ENCODE data around the gene COX19.
"Not testable (repeated sequence)": the region's sequence is repeated elsewhere in the genome, so short reads cannot be mapped to it uniquely, and the experiment has no call there.

The COX19 gene

DNA sequence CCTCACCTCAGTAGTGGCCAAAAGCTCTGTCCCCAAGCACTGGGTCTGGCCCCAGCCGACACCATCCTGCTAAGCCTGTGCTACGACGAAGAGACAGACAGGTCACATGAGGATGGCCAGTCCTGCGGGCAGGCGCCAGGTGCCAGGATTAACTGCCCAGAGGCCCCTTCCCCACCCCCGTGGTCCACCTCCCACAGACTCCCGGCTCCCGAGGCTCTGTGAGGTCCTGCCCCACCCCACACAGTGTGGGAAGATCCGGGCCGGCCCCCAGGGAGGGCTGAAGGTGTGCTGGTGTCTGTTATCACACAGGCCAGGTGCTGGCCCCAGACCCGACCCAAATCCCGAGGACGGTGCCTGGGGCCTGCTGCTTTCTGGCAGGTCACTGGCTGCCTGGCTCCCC is 34.9 kb upstream of the COX19 start:
- DNase-seq (ENCODE audit: low read depth): no peak
- TF ChIP-seq, protein P1, sequence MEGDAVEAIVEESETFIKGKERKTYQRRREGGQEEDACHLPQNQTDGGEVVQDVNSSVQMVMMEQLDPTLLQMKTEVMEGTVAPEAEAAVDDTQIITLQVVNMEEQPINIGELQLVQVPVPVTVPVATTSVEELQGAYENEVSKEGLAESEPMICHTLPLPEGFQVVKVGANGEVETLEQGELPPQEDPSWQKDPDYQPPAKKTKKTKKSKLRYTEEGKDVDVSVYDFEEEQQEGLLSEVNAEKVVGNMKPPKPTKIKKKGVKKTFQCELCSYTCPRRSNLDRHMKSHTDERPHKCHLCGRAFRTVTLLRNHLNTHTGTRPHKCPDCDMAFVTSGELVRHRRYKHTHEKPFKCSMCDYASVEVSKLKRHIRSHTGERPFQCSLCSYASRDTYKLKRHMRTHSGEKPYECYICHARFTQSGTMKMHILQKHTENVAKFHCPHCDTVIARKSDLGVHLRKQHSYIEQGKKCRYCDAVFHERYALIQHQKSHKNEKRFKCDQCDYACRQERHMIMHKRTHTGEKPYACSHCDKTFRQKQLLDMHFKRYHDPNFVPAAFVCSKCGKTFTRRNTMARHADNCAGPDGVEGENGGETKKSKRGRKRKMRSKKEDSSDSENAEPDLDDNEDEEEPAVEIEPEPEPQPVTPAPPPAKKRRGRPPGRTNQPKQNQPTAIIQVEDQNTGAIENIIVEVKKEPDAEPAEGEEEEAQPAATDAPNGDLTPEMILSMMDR (IDR thresholded peaks at IDR 0.05; ENCODE audit: control insufficient read depth, insufficient read depth, low read depth, low read length, missing control alignments): no peak
- H3K4me3 ChIP-seq (ENCODE audit: control insufficient read depth, low read depth, low read length): no peak overlapping the region

DNA sequence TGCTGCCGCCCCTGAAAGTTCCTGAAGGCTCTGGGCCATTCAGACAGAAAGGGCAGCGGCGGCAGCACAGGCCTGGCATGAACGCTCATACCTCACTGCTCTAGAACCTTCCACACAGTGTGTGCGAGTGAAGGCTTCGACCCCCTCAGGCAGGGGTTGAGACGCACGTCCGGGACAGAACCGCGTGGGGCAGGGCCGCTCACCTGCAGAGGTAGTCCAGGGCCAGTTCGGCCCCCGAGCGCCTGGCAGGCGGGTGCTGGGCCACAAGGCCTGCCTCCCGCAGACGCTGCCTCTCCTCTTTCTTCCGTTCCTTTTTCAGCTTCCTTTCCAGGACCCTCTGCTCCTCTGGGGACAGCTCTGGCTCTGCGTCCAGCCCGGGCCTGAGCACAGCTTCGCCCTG is 34.4 kb upstream of the COX19 start:
- no peak for DNase-seq (ENCODE audit: low read depth)
- TF ChIP-seq, protein P1 (IDR thresholded peaks at IDR 0.05; ENCODE audit: control insufficient read depth, insufficient read depth, low read depth, low read length, missing control alignments): no peak
- no peak overlapping the region for H3K4me3 ChIP-seq (ENCODE audit: control insufficient read depth, low read depth, low read length)

DNA sequence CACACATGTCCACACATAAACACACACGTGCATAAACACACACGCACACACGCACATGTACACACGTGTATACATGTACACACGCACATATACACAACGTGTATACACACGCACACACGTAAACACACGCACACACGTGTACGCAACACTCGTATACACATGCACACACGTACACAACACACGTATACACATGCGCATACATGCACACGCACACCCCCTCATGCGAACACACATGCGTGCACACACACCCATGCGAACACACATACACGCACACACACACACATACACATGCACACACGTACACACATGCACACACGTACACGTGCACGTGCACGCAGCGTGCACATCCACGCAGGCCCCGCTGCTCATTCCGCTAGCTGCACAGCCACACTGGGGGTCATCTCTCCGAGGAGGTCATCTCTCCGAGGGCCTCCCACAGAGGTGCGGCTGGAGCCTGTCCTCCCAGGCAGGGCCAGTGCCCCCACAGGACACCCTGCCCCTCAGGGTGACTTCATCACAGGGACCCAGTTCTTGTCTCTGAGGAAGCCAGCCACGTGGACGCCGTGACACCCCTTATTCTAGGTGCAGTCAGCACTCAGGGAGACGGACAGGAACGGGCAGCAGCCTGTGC is 33.5 kb upstream of the COX19 start:
- TF ChIP-seq, protein P1 (IDR thresholded peaks at IDR 0.05; ENCODE audit: control insufficient read depth, insufficient read depth, low read depth, low read length, missing control alignments): no peak
- no peak overlapping the region for H3K4me3 ChIP-seq (ENCODE audit: control insufficient read depth, low read depth, low read length)
- no peak for DNase-seq (ENCODE audit: low read depth)

DNA sequence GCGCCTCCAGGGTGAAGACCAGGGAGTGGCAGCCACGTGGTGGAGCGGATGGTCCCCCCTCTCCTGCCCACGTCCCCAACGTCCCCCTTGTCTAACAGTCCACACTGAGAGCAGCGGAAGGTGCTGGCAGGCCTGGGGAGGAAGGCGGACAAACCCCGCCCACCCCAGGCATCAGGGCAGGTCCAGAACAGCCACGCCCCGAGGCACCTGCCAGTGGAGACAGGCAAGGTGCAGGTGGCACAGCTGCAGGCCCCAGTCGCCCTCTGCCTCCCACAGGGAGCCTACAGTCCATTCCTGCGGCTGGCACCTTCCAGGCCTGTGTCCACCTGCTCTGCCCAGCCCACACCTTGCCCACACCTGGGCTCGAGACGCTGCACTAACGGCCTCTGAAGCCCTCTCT is 32.6 kb upstream of the COX19 start:
- no peak for DNase-seq (ENCODE audit: low read depth)
- TF ChIP-seq, protein P1 (IDR thresholded peaks at IDR 0.05; ENCODE audit: control insufficient read depth, insufficient read depth, low read depth, low read length, missing control alignments): no peak
- no peak overlapping the region for H3K4me3 ChIP-seq (ENCODE audit: control insufficient read depth, low read depth, low read length)

DNA sequence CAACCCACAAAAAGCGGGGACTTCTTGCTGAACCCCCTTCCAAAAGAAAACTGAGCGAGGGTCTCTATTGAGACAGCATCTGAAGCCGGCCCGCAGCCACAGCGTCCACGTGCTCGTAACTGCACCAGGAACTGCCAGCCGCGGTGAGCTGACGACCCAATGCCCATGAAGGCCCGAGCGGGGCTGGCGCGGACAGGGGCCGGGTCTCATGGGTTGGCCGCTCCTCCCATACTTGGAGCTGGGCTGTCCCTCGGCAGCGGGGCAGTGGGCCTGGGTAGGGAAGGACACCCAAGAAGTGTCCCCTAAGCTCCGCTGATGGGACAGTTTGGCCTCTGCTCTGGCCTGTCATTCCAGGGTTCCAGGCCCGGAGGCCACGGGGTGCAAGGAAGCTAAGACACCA is 30.0 kb upstream of the COX19 start:
- TF ChIP-seq, protein P1 (IDR thresholded peaks at IDR 0.05; ENCODE audit: control insufficient read depth, insufficient read depth, low read depth, low read length, missing control alignments): no peak

DNA sequence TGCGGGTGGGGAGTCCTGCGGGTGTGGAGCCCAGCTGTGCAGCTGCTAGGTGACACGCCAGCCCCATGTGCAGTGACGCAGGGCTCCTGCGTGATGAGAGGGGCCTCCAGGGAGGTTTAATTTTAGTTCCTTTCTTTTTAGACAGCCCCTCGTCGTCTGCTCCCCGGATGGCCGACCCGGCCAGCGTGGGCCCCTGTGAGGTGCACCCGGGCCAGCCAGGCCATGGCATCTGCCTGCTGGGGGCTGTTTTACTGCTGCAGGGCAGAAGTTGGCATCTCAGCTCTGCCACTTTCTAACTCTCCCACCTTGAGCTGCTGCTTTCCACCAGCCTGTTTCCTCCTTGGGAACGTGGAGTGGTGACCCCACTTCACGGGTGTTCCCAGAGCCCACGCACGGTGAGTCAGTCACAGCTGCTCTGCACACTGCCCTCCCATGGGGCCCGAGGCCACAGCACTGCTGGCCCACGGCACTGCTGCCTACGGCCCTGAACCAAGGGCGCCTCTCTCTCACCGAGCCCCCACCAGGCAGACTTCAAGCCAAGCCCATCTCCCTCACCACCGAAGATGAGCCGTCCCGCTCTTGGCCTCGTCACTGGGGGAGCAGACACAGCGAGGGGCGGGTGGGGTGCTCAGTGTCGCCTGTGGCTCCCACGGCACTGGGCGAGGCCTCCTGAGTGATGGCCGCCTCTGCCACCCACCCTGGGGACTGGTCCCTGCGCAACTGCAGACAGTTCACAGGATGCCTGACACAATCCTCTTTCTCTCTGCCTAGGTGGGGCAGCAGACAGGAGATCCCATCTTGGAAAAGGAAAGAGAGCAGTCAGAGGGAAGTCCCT is 28.9 kb upstream of the COX19 start:
- no peak overlapping the region for H3K4me3 ChIP-seq (ENCODE audit: control insufficient read depth, low read depth, low read length)
- TF ChIP-seq, protein P1 (IDR thresholded peaks at IDR 0.05; ENCODE audit: control insufficient read depth, insufficient read depth, low read depth, low read length, missing control alignments): no peak
- DNase-seq (ENCODE audit: low read depth): no peak

More for the DNA sequence above, 30.0 kb upstream of the COX19 start:
- H3K4me3 ChIP-seq (ENCODE audit: control insufficient read depth, low read depth, low read length): no peak overlapping the region
- no peak for DNase-seq (ENCODE audit: low read depth)

DNA sequence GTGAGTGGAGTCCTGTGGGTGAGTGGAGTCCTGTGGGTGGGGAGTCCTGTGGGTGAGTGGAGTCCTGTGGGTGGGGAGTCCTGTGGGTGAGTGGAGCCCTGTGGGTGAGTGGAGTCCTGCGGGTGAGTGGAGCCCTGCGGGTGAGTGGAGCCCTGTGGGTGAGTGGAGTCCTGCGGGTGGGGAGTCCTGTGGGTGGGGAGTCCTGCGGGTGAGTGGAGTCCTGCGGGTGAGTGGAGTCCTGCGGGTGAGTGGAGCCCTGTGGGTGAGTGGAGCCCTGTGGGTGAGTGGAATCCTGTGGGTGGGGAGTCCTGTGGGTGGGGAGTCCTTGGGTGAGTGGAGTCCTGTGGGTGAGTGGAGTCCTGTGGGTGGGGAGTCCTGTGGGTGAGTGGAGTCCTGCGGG is 27.1 kb upstream of the COX19 start:
- not testable (repeated sequence) for DNase-seq (ENCODE audit: low read depth); H3K4me3 ChIP-seq (ENCODE audit: control insufficient read depth, low read depth, low read length)

DNA sequence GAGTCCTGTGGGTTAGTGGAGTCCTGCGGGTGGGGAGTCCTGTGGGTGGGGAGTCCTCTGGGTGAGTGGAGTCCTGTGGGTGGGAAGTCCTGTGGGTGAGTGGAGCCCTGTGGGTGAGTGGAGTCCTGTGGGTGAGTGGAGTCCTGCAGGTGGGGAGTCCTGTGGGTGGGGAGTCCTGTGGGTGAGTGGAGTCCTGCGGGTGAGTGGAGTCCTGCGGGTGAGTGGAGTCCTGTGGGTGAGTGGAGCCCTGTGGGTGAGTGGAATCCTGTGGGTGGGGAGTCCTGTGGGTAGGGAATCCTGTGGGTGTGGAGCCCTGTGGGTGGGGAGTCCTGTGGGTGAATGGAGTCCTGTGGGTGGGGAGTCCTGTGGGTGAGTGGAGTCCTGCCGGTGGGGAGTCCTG is 26.7 kb upstream of the COX19 start:
- H3K4me3 ChIP-seq (ENCODE audit: control insufficient read depth, low read depth, low read length); DNase-seq (ENCODE audit: low read depth): not testable (repeated sequence)

DNA sequence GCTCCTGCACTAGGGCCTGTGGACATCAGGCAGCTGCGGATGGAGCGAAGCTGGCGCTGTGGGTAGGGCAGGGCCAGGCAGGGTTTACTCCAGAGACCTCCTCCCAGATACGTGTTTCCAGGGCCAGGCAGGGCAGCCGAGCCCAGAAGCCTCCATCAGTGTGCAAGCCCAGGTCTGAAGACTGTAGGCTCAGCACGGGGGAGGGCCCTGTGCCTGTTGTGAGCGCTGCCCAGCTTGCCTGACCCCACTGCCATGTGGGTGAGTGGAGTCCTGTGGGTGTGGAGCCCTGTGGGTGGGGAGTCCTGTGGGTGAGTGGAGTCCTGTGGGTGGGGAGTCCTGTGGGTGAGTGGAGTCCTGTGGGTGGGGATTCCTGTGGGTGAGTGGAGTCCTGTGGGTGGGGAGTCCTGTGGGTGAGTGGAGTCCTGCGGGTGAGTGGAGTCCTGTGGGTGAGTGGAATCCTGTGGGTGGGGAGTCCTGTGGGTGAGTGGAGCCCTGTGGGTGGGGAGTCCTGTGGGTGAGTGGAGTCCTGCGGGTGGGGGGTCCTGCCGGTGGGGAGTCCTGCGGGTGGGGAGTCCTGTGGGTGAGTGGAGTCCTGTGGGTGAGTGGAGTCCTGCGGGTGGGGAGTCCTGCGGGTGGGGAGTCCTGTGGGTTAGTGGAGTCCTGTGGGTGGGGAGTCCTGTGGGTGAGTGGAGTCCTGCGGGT is 25.9 kb upstream of the COX19 start:
- not testable (repeated sequence) for DNase-seq (ENCODE audit: low read depth); H3K4me3 ChIP-seq (ENCODE audit: control insufficient read depth, low read depth, low read length)

All from AG09309 (cell line).